Nephron progenitor cell (in vitro differentiated cells): ENCODE data around the gene HTATSF1.

Source experiments
- DNase-seq: peaks from one replicate; pipeline ENCODE4 v3.0.0; 2021
- H3K27ac Mint-ChIP-seq: 2 replicates; pipeline ENCODE4 v1.8.0; 2021; ENCODE audit warnings: mild to moderate bottlenecking, moderate library complexity, mixed read lengths
- H3K27me3 Mint-ChIP-seq: 2 replicates; pipeline ENCODE4 v1.8.0; 2021; ENCODE audit warnings: mild to moderate bottlenecking, low read depth, mixed read lengths; ENCODE audit not compliant: poor library complexity
- H3K36me3 Mint-ChIP-seq: 2 replicates; pipeline ENCODE4 v1.8.0; 2021; ENCODE audit warnings: low read depth, mixed read lengths
- H3K4me1 Mint-ChIP-seq: 2 replicates; pipeline ENCODE4 v1.8.0; 2021; ENCODE audit warnings: mixed read lengths
- H3K4me3 Mint-ChIP-seq: 2 replicates; pipeline ENCODE4 v1.8.0; 2021; ENCODE audit warnings: mild to moderate bottlenecking, moderate library complexity, mixed read lengths
- H3K9me3 Mint-ChIP-seq: 2 replicates; pipeline ENCODE4 v1.8.0; 2021; ENCODE audit warnings: mild to moderate bottlenecking, moderate library complexity, mixed read lengths
- TF ChIP-seq, protein P1 (sequence below): fragments of 200-600 bp; sonication (generic); IDR thresholded peaks from 2 replicates; pipeline ENCODE4 v1.5.0; 2021; ENCODE audit warnings: antibody characterized with exemption

HTATSF1 gene, protein sequence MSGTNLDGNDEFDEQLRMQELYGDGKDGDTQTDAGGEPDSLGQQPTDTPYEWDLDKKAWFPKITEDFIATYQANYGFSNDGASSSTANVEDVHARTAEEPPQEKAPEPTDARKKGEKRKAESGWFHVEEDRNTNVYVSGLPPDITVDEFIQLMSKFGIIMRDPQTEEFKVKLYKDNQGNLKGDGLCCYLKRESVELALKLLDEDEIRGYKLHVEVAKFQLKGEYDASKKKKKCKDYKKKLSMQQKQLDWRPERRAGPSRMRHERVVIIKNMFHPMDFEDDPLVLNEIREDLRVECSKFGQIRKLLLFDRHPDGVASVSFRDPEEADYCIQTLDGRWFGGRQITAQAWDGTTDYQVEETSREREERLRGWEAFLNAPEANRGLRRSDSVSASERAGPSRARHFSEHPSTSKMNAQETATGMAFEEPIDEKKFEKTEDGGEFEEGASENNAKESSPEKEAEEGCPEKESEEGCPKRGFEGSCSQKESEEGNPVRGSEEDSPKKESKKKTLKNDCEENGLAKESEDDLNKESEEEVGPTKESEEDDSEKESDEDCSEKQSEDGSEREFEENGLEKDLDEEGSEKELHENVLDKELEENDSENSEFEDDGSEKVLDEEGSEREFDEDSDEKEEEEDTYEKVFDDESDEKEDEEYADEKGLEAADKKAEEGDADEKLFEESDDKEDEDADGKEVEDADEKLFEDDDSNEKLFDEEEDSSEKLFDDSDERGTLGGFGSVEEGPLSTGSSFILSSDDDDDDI

GRCh38 chrX:136497556-136498052, at the start of gene HTATSF1:
Gene HTATSF1, plus strand, starts transcription at chrX:136497592. Its CDS starts 93 bp downstream, at chrX:136497685.
- peaks cover 5% of the 10 kb centered on the region for H3K36me3 Mint-ChIP-seq
- TF ChIP-seq, protein P1, sequence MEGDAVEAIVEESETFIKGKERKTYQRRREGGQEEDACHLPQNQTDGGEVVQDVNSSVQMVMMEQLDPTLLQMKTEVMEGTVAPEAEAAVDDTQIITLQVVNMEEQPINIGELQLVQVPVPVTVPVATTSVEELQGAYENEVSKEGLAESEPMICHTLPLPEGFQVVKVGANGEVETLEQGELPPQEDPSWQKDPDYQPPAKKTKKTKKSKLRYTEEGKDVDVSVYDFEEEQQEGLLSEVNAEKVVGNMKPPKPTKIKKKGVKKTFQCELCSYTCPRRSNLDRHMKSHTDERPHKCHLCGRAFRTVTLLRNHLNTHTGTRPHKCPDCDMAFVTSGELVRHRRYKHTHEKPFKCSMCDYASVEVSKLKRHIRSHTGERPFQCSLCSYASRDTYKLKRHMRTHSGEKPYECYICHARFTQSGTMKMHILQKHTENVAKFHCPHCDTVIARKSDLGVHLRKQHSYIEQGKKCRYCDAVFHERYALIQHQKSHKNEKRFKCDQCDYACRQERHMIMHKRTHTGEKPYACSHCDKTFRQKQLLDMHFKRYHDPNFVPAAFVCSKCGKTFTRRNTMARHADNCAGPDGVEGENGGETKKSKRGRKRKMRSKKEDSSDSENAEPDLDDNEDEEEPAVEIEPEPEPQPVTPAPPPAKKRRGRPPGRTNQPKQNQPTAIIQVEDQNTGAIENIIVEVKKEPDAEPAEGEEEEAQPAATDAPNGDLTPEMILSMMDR, result no peak
- peak within 1 kb of the TSS; percentile 94 for H3K4me3 Mint-ChIP-seq
- peaks cover 4% of the 10 kb centered on the region for H3K27me3 Mint-ChIP-seq
- peaks cover 13% of the 10 kb centered on the region for H3K4me1 Mint-ChIP-seq
- DNase-seq, result no peak
- peaks cover 22% of the 10 kb centered on the region for H3K9me3 Mint-ChIP-seq
- peak within 1 kb of the TSS; percentile 98 for H3K27ac Mint-ChIP-seq

DNA sequence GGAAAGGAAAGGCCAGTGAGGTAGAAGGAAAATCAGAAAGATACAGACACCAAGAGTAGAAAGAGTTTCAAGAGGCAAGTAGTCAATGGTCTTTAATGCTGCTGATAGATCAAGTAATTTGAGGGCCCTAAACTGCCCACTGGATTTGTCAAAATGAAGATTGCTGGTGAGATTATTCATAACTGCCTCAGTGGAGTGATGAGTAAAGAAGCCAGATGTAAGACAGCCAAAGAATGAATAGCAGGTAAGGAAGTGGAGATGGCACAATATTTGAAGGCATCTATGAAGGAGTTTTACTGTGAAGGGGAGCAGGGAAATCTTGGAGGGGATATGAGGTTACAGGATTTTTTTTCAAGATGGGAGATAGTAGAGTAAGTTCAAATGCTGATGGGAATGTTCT, 49.4 kb upstream of the HTATSF1 start:
- TF ChIP-seq, protein P1, result no peak
- Mint-ChIP-seq H3K27ac (no peak overlapping the region), H3K36me3 (no peaks in the 10 kb centered on the region), H3K9me3 (no peaks in the 10 kb centered on the region), H3K27me3 (no peaks in the 10 kb centered on the region), H3K4me1 (no peaks in the 10 kb centered on the region), H3K4me3 (no peak overlapping the region)
- DNase-seq, result no peak

DNA sequence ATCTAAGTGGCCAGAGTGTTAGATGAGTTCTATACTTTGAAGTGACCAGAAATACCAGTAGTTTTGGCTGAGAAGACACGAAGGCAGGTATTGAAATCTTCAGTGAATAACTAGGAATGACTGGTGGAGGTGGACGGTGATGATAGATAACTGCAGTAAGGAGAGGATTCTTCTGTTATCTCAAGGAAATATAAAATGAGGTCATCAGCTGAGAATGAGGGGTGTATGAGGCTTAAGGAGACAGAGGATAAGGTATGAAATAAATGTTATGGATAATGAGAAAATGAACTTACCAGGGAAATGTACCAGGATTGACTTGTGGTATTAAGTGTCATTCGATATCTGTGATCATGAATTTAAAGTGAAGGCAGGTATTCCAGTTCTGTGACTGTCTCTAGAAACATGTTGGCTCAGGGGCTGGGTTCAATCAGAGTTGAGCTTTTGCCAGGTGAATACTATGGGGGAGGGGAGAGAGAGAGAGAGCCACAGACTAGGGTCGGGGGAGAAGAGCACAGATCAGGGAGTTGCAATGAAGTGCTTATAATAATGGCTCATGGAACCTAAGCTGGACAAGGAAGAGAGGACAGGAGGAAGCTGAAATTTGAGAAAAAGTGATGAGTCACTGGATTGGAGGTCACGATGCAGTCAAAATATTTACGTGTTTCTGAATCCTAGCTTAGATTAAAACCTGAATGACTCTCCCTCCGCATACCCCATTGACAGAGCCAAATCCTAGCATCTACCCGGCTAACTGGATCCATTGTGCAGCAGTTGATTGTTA, 47.2 kb upstream of the HTATSF1 start:
- H3K4me3 Mint-ChIP-seq, result no peak overlapping the region
- DNase-seq, result no peak
- TF ChIP-seq, protein P1, result no peak

GRCh38 chrX:136452614-136453013, 44.8 kb upstream of the HTATSF1 start:
- TF ChIP-seq, protein P1, result no peak

More for the DNA sequence above, 47.2 kb upstream of the HTATSF1 start:
- H3K36me3 Mint-ChIP-seq, result no peaks in the 10 kb centered on the region
- H3K27ac Mint-ChIP-seq, result no peak overlapping the region
- H3K4me1 Mint-ChIP-seq, result no peaks in the 10 kb centered on the region
- no peaks in the 10 kb centered on the region for H3K9me3 Mint-ChIP-seq
- no peaks in the 10 kb centered on the region for H3K27me3 Mint-ChIP-seq

GRCh38 chrX:136453114-136453513, 44.3 kb upstream of the HTATSF1 start:
- no peaks in the 10 kb centered on the region for H3K36me3 Mint-ChIP-seq

More at GRCh38 chrX:136452614-136453013, 44.8 kb upstream of the HTATSF1 start:
- H3K36me3 Mint-ChIP-seq, result no peaks in the 10 kb centered on the region
- no peaks in the 10 kb centered on the region for H3K27me3 Mint-ChIP-seq
- no peaks in the 10 kb centered on the region for H3K4me1 Mint-ChIP-seq
- no peak overlapping the region for H3K4me3 Mint-ChIP-seq
- no peaks in the 10 kb centered on the region for H3K9me3 Mint-ChIP-seq
- DNase-seq, result no peak
- no peak overlapping the region for H3K27ac Mint-ChIP-seq

More at GRCh38 chrX:136453114-136453513, 44.3 kb upstream of the HTATSF1 start:
- H3K9me3 Mint-ChIP-seq, result no peaks in the 10 kb centered on the region
- no peak overlapping the region for H3K4me3 Mint-ChIP-seq
- no peak for DNase-seq
- no peaks in the 10 kb centered on the region for H3K4me1 Mint-ChIP-seq
- no peaks in the 10 kb centered on the region for H3K27me3 Mint-ChIP-seq
- TF ChIP-seq, protein P1, result no peak
- no peak overlapping the region for H3K27ac Mint-ChIP-seq
